WERI-Rb-1 (cell line): Measurements from ENCODE around the gene MDH2.
"Not testable (repeated sequence)": the region's sequence is repeated elsewhere in the genome, so short reads cannot be mapped to it uniquely, and the experiment has no call there.

Experiments used
- DNase-seq: peaks from one replicate; pipeline ENCODE4 v3.0.0-alpha.2; 2020
- H3K27ac ChIP-seq: fragments of 250-450 bp; sonication (Bioruptor Pico); 2 replicates; pipeline ENCODE4 v1.5.1; 2020; ENCODE audit warnings: mild to moderate bottlenecking, moderate library complexity
- H3K27me3 ChIP-seq: fragments of 250-450 bp; sonication (Bioruptor Pico); 2 replicates; pipeline ENCODE4 v1.5.1; 2021; ENCODE audit warnings: mild to moderate bottlenecking, low read depth, moderate library complexity; ENCODE audit not compliant: insufficient read depth, severe bottlenecking
- H3K36me3 ChIP-seq: fragments of 250-450 bp; sonication (Bioruptor Pico); 2 replicates; pipeline ENCODE4 v1.5.1; 2020; ENCODE audit warnings: mild to moderate bottlenecking, moderate library complexity
- H3K4me3 ChIP-seq: 2 replicates; pipeline ENCODE4 v1.5.1; 2011; ENCODE audit warnings: low read depth, mild to moderate bottlenecking, control low read depth, low read length
- H3K9me3 ChIP-seq: fragments of 250-450 bp; sonication (Bioruptor Pico); 2 replicates; pipeline ENCODE4 v1.5.1; 2021; ENCODE audit warnings: mild to moderate bottlenecking, moderate library complexity; ENCODE audit not compliant: severe bottlenecking
- TF ChIP-seq, protein P1 (sequence below): IDR thresholded peaks from 2 replicates; pipeline ENCODE4 v1.5.1; 2011; ENCODE audit warnings: low read depth, mild to moderate bottlenecking, control low read depth, inconsistent platforms, low read length

MDH2 gene

GRCh38 chr7:76056241-76056640 is 8.3 kb downstream of the MDH2 start:
- Histone ChIP-seq H3K4me3 (no peak overlapping the region), H3K27me3 (no peaks in the 10 kb centered on the region), H3K9me3 (no peaks in the 10 kb centered on the region), H3K27ac (no peak overlapping the region), H3K36me3 (peaks cover 74% of the 10 kb centered on the region)
- DNase-seq = no peak
- TF ChIP-seq, protein P1, sequence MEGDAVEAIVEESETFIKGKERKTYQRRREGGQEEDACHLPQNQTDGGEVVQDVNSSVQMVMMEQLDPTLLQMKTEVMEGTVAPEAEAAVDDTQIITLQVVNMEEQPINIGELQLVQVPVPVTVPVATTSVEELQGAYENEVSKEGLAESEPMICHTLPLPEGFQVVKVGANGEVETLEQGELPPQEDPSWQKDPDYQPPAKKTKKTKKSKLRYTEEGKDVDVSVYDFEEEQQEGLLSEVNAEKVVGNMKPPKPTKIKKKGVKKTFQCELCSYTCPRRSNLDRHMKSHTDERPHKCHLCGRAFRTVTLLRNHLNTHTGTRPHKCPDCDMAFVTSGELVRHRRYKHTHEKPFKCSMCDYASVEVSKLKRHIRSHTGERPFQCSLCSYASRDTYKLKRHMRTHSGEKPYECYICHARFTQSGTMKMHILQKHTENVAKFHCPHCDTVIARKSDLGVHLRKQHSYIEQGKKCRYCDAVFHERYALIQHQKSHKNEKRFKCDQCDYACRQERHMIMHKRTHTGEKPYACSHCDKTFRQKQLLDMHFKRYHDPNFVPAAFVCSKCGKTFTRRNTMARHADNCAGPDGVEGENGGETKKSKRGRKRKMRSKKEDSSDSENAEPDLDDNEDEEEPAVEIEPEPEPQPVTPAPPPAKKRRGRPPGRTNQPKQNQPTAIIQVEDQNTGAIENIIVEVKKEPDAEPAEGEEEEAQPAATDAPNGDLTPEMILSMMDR = no peak

DNA sequence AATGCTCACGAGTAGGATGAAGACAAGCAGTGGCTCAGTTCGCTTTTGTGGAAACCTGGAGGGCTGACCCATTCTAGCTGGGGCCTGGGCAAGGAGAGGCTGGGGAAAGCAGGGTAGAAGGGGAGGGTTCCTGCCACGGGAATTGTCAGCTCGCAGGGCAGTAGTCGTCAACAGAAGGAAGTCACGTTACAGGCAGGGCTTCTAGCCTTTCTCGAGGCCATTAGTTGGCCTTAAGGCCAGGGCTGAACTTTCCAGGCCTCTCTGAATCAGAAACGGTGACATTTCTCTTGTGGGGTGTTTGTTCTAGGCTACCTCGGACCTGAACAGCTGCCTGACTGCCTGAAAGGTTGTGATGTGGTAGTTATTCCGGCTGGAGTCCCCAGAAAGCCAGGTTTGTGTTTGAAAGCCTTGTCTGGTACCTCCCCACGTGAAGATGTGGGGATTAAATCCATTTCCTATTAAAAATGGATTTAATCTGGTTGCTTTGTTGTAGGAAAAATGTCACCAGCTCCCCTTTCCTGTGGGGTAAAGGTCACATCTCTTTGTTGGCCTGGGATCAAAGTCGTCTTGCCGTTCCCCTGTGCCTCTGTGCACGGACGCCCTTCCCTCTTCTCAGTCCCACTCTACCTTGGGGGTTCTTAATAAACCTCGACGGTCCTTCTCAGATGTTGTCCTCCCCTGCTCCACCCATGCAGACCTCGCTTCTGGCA is 9.4 kb downstream of the MDH2 start:
- H3K4me3 ChIP-seq = no peak overlapping the region
- peaks cover 74% of the 10 kb centered on the region for H3K36me3 ChIP-seq
- H3K27me3 ChIP-seq = no peaks in the 10 kb centered on the region
- H3K9me3 ChIP-seq = no peaks in the 10 kb centered on the region
- no peak for DNase-seq
- TF ChIP-seq, protein P1 = no peak
- no peak overlapping the region for H3K27ac ChIP-seq

- Histone ChIP-seq H3K36me3 (peaks cover 79% of the 10 kb centered on the region), H3K27ac (no peak overlapping the region), H3K27me3 (no peaks in the 10 kb centered on the region), H3K9me3 (no peaks in the 10 kb centered on the region), H3K4me3 (no peak overlapping the region)
- DNase-seq = no peak
- TF ChIP-seq, protein P1 = no peak
These were observed 9.9 kb downstream of the MDH2 start for GRCh38 chr7:76057813-76058145.

GRCh38 chr7:76058745-76059144 is 10.8 kb downstream of the MDH2 start:
- not testable (repeated sequence) for H3K9me3 ChIP-seq, H3K4me3 ChIP-seq, DNase-seq, H3K27ac ChIP-seq, H3K27me3 ChIP-seq
- peaks cover 81% of the 10 kb centered on the region for H3K36me3 ChIP-seq

DNA sequence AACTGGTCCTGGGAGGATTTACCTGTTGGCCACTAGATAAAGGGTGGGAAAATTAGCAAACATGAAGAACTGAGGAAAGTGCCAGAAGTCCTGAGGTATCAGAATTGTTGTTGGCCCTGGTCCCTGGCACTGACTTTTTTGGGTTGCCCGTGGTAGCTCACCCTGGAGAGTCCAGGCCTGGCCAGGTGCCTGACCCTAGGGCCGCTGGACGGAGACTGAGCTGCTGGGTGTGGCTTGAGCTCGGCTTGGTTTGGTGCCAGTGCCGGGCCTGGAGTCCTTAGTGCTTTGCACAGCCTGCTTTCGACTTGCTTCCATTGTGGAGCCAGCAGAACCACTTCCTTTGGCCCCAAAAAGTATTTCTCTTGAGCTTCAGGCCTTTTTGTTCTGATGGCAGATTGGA is 12.9 kb downstream of the MDH2 start:
- Histone ChIP-seq H3K9me3 (no peaks in the 10 kb centered on the region), H3K4me3 (no peak overlapping the region), H3K27me3 (no peaks in the 10 kb centered on the region), H3K36me3 (peaks cover 81% of the 10 kb centered on the region), H3K27ac (no peak overlapping the region)
- DNase-seq = no peak
- TF ChIP-seq, protein P1 = no peak

- Histone ChIP-seq H3K9me3 (no peaks in the 10 kb centered on the region), H3K36me3 (peaks cover 84% of the 10 kb centered on the region), H3K27me3 (no peaks in the 10 kb centered on the region), H3K27ac (no peak overlapping the region), H3K4me3 (no peak overlapping the region)
- TF ChIP-seq, protein P1 = no peak
- DNase-seq = no peak
These were observed 14.3 kb downstream of the MDH2 start for GRCh38 chr7:76062254-76062653.
